Stimulated activated CD4-positive, alpha-beta T cell treated with anti-CD3 and anti-CD28 coated beads, Interleukin-4, amount 100 ng/mL, for 4 hours (primary cell): Measurements from ENCODE around the gene CNIH1.
"Not testable (repeated sequence)": the region's sequence is repeated elsewhere in the genome, so short reads cannot be mapped to it uniquely, and the experiment has no call there.

Source experiments
- DNase-seq, 2 experiments: peaks; one replicate each; pipeline ENCODE4 v3.0.0-alpha.2; 2020

The CNIH1 gene

DNA sequence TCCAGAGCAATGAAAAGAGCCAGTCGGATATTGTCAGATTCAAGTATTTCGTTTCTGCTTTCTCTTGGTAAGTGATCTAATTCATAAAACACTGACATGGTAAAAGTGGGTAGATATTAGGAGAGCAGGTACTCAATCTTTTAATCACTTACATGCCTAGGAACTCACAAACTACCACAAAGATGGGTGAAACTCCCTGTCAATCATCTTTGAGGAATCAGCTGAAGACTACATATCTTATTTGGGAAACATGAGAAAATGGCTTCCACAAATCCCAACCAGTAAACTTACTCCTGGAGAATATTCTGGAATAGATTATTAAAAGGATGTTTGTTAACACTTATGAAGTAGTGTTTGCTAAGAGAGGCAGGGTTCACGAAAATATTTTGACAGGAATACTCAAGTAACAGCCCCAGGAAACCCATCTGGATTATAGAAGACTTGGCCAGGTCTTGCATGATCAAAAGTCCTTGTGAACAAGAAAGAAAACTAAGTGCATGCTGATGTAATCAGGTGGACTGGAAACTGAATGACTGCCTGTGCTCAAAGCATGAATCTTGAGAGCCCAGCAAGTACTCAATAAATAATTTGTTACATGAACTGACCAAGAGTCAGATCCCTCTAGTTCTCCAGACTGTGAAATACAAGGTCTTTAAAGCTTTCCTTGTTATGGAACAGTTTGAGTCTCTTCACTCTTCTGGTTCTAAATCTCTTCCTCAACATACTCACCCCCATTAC lies 15.5 kb downstream of the CNIH1 start:
- DNase-seq: no peak

DNA sequence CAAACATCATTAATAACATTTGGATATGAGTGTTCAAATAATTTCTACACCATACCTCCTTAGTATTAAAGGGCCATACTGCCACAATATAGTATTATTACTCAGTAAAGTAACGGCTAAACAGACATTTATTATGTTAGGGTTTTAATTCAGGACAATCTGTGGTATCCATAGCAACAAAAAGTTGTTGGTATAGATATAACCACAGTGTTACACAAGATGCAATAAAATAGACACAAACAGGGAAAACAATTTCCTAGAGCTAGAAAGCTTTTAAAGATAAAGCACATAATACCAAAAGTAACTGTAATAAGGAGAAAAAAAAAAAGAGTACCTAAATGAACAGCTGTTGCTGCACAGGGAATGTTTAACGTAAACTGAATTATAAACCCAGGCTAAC lies 16.1 kb downstream of the CNIH1 start:
- no peak for DNase-seq

DNA sequence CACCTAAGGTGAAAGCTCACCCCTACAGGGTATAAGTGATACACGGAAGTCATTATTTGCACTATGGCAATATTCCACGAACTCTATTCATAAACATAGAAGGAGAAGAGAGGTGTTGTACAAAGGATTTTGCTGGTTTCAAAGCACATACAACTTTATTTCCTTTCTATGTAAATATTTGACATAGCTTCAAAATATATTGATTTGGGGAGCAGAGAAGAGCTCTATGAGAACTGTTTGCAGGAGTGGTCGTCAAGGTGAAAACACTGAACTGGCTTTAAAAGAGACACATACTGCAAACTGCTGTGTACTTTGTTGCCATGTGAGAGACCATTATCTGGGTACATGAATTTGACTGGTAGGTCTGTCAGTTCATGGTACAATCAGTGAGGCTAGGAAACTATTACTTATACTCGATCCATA lies 16.7 kb downstream of the CNIH1 start:
- no peak for DNase-seq

DNA sequence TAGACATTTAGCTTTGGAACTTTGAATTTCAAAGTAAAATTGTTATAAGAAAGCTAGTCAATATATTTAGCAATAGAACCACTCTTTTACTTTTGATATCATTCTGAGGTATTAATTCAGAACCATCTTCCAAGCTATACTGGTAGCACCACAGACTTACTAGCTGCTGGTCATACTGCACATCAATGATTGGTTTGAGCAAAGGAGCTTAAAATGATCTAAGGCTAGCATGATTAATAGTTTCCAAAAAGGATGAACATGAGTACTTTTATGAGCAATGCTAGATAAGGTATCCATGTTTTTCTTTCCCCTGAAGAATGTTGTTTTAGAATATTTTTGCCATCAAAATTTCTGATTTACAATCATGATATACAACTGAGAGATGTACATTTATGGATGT lies 17.2 kb downstream of the CNIH1 start:
- DNase-seq: no peak

DNA sequence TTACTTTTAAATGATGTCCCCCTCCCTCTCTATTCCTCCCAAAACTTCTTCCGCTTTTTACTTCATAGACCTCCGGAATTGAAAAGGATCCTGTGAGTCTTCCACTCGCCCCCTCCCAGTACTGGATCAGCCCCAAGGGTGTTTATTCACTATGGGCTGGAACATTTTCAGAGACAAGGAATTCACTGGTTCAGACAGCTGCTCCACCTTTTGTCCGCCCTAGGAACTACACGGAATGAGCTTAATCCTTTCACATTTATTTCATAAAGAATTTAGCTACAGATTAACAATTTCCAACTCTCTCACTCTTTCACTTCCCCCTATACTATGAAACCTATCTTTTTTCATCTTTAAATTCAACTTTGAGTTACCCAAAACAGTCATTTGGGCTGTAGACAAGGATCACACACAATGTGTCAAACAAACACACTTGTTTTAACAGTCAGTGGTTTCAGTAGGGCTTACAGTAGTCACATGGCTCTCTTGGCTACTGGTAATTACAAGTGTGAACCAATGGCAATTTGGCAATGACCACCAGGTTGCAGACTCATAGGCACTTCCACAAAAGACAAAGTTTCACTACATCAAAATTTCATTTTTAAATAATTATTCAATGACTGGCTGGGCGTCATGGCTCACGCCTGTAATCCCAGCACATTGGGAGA lies 20.6 kb downstream of the CNIH1 start:
- no peak for DNase-seq

DNA sequence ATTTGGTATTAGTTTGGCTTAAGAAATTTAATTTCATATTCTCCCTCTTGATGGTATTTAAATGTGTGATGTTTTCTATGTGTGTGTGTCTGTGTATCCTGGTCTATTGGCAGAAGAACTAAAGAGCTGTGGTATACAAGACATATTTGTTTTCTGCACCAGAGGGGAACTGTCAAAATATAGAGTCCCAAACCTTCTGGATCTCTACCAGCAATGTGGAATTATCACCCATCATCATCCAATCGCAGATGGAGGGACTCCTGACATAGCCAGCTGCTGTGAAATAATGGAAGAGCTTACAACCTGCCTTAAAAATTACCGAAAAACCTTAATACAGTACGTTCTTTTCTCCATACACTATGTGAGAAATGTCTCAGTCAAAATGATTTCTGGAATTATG lies 29.8 kb downstream of the CNIH1 start:
- no peak for DNase-seq

DNA sequence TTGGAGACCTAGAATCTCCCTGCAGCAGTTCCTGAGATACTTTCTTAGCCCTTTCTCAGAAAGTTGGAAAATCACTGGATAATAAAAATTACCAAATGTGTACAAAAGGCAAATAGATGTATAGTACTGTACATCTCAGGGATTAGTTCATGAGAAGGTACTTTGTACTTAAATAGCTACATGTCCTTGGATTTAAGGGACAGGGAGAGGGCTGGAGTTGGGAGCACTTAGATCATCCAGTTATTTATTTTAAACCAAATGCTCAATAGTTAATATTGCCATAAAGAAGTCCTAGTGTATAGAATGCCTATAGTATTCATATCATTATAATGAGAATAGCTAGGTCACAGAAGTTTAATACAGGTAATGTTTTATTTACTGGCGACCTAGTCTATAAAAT lies 31.0 kb downstream of the CNIH1 start:
- DNase-seq: no peak

DNA sequence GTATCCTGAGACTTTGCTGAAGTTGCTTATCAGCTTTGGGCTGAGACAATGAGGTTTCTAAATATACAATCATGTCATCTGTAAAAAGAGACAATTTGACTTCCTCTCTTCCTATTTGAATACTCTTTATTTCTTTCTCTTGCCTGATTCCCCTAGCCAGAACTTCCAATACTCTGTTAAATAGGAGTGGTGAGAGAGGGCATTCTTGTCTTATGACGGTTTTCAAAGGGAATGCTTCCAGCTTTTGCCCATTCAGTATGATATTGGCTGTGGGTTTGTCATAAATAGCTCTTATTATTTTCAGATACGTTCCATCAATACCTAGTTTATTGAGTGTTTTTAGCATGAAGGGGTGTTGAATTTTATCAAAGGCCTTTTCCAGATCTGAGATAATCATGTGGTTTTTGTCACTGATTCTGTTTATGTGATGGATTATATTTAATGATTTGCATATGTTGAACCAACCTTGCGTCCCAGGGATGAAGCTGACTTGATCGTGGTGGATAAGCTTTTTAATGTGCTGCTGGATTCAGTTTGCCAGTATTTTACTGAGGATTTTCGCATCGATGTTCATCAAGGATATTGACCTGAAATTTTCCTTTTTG lies 37.7 kb downstream of the CNIH1 start:
- DNase-seq: not testable (repeated sequence)

DNA sequence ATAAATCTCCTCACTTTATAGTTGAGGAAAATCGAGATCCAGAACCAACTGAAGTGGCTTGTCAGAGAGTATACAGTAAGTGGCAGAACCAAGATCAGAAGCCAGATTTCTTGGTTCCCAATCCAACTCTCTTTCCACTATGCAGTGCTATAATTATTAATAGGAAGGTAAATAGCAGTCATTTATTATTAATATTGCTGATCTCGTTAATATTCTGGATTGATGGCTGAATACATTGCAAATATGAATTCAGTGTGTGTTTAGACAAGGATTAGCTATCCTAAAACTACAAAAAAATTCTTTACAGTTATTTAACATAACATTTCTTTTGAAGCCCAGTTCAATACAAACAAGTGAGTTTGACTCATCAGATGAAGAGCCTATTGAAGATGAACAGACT lies 41.6 kb downstream of the CNIH1 start:
- DNase-seq: no peak

DNA sequence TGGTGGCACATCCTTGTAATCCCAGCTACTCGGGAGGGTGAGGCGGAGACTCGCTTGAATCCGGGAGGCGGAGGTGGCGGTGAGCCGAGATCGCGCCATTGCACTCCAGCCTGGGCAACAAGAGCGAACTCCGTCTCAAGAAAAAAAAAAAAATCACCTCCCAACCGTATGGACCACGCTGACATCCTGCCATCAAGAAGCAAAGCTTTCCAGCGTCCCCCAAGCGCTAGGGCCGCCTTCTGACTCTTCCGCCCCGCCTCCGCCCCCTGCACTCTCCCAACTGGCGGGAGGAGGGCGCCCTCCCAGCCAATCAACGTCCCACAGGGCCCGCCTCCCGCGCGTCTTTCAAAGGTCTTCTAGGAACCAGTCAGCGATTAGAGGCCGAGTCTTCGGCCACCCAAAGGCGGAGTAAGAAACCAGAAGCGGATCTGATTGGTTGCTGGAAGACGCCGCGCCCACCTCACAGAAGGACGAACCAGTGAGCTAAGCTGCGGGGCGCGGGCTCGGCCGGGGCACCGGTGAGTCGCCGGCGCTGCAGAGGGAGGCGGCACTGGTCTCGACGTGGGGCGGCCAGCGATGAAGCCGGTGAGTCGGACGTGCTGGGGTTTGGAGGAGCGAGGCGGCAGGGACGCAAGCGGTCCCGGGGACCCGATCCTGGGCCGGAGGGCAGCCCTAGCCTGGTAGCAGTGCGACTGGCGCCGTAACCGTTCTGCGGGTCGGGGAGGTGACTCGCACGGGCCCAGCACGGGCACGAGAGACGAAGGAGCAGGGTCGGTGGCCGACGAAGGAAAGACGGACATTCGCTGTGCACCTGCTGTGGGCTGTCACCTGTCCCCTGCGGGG lies 44.5 kb downstream of the CNIH1 start, which contains the start of gene CDKN3:
Gene CDKN3, plus strand, starts transcription at position 515 of the 843 bp plus-strand sequence. Its CDS starts 62 bp downstream, at position 577.
- DNase-seq: peak; percentile 95 to 96

DNA sequence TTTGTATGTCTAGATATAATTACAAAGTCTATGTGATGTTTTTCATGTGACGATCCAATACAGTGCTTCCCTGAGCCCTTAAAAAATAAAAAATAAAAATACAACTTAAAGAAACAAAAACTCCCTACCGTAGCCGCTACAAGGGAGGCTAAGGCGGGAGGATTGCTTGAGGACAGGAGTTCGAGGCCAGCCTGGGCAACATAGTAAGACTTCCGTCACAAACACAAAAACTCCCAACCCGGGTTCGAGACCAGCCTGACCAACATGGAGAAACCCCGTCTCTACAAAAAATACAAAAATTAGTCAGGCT lies 45.0 kb downstream of the CNIH1 start:
- no peak for DNase-seq

DNA sequence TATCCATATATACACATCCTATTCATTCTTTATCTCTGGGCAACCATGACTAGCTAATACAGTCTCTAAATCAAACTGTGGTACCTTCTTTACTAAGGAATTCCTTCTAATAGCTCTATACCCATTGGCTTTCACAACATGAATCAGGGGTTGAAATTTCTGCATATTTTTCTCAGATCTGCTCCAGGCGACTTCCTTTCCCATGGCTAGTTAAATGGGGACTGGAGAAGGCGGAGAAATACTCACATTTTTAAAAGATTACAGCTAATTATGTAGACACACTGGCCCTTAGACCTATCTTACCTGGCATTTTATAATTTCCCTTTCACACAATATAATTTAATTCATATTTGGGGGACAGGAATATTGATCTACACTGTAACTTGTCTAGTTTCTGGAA lies 45.5 kb downstream of the CNIH1 start:
- no peak for DNase-seq

DNA sequence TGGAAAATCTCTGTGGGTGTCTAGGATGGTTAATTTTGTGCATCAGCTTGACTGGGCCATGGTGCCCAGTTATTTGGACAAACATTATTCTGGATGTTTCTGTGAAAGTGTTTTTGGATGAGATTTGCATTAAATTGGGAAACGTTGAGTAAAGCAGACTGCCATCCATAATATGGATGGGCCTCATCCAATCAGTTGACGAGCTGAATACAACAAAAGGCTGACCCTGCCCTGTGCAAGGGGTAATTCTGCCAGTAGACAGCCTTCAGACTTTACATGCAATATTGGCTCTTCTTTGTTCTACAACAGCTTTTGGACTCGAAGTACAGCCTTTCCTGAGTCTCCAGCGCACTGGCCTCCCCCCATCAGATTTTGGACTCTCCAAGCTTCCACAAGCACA lies 45.9 kb downstream of the CNIH1 start:
- no peak for DNase-seq

DNA sequence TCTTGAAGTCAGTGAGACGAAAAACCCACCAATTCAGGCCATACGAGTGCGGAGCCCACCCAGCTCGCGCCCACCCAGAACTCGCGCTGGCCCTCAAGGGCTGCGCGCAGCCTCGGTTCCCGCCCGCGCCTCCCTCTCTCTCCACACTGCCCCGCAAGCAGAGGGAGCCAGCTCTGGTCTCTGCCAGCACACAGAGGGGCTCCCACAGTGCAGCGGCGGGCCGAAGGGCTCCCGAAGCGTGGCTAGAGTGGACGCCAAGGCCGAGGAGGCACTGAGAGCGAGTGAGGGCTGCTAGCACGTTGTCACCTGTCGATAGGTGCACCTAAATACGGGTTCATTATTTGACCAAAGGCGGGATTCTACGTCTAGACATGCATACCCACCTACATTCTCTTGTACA lies 46.6 kb downstream of the CNIH1 start:
- no peak for DNase-seq

DNA sequence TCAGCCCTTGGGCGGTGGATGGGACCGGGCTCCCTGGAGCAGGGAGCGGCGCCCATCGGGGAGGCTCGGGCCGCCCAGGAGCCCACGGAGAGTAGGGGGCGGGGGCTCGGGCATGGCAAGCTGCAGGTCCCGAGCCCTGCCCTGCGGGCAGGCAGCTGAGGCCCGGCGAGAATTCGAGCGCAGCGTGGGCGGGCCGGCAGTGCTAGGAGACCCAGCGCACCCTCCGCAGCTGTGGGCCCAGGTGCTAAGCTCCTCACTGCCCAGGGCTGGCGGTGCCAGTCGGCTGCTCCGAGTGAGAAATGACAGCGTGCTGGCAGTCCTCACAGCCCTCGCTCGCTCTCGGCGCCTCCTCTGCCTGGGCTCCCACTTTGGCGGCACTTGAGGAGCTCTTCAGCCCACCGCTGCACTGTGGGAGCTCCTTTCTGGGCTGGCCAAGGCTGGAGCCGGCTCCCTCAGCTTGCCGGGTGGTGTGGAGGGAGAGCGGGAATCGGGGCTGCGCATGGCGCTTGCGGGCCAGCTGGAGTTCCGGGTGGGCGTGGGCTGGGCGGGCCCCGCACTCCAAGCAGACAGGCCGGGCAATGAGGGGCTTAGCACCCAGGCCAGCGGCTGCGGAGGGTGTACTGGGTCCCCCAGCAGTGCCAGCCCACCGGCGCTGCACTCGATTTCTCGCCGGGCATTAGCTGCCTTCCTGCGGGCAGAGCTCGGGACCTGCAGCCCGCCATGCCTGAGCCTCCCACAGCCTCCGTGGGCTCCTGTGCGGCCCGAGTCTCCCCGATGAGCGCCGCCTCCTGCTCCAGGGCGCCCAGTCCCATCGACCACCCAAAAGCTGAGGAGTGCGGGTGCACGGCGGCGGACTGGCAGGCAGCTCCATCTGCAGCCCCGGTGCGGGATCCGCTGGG lies 47.9 kb downstream of the CNIH1 start:
- DNase-seq: not testable (repeated sequence)

DNA sequence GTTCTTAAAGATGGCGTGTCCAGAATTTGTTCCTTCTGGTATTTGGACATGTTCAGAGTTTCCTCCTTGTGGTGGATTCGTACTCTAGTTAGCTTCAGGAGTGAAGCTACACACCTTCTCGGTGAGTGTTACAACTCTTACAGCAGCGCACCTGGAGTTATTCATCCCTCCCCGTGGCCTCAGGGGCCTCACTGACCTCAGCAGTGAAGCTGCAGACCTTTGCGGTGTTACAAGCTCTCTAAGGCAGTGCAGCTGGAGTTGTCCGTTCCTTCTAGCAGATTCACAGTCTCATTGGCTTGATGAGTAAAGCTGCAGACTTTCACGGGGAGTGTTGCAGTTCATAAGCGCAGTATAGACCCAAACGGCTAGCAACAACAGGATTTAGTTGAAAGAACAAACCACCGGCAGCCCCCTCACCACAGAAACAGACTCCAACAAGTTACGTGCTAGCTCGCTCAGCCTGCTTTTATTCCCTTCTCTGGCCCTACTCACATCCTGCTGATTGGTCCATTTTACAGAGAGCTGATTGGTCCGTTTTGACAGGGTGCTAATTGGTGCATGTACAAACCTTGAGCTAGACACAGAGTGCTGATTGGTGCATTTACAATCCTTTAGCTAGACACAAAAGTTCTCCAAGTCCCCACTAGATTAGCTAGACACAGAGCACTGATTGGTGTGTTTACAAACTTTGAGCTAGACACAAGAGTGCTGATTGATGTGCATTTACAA lies 48.9 kb downstream of the CNIH1 start:
- no peak for DNase-seq

DNA sequence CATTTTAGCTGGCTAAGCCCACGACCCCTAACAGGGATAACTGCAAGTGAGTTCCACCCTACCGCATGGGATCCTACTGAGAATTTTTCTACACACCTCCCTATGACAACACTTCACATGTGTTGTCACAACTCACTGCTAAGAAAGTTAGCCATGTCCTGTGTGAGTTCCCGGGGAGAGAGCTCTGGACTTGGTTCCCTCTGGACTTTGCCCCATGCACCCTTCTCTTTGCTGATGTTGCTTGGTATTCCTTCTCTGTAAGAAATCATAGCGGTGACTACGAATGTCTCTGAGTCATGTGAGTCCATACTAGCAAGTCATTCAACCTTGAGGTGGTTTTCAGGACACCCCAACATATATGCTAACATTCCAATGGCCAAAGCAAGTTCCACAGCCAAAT lies 53.8 kb downstream of the CNIH1 start:
- no peak for DNase-seq

DNA sequence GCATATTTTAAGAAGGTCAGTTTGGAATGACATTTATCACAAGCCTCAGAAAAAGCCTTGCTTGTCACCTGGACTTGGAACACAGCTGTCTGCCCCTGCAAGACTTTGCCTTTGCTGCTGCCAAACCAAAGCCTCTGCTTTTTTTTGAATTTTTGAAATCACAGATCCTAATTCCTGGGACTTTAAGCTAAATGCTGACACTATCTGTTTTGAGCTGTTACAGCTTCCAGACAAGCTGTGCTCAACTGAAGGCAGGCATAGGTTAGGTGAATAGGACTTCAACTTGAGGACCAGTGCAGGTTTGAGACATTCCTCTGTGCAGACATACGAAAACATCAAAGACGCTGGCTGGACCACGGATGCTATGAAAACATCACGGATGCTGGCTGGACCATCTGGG lies 55.6 kb downstream of the CNIH1 start:
- no peak for DNase-seq

DNA sequence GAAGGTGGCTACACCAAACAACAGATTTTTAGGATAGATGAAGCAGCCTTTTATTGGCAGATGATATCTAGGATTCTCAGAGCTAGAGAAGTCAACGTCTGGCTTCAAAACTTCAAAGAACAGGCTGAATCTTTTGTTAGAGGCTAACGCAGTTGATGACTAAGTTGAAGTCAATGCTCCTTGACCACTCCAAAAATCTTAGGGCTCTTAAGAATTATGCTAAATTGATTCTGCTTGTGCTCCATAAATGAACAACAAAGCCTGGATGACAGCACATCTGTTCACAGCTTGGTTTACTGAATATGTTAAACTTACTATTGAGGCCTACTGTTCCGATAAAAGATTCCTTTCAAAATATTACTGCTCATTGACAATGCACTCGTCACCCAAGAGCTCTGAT lies 57.3 kb downstream of the CNIH1 start:
- DNase-seq: no peak

DNA sequence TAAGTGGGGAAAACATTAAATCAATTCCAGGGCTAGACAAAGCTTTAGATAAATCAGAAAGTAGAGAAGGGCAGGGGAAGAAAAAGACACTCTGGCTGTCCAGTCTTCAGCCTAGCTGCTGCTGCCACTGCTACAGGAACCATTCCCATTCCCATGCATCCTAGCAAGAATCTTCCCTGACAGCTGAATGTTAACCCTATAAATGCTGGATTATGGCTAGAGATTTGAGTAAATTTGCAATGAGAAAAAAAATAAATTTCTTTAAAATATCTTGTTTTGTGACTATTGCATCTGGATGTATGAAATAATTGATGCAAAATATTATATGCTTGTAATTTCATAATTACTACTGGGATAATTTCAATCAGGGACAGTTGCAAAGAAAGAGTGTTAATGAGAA lies 59.4 kb downstream of the CNIH1 start:
- DNase-seq: no peak

DNA sequence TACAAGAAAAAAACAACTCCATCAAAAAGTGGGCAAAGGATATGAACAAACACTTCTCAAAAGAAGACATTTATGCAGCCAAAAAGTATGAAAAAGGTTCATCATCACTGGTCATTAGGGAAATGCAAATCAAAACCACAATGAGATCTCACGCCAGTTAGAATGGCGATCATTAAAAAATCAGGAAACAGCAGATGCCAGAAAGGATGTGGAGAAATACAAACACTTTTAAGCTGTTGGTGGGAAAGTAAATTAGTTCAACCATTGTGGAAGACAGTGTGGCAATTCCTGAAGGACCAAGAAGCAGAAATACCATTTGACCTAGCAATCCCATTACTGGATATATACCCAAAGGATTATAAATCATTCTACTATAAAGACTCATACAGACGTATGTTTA lies 60.6 kb downstream of the CNIH1 start:
- DNase-seq: not testable (repeated sequence)

DNA sequence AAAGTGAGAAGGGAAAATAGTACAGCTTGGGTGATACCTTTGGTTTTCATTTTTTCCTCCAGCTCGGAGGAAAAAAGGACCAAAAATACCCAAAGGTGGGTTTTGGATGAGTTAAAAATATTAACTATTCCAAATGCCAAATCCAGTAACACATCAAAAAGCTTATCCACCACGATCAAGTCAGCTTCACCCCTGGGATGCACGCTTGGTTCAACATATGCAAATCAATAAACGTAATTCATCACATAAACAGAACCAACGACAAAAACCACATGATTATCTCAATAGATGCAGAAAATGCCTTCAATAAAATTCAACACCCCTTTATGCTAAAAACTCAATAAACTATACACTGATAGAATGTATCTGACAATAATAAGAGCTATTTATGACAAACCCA lies 62.3 kb downstream of the CNIH1 start:
- not testable (repeated sequence) for DNase-seq
